ENCODE results near the gene PRPF4.

Gene PRPF4

DNA sequence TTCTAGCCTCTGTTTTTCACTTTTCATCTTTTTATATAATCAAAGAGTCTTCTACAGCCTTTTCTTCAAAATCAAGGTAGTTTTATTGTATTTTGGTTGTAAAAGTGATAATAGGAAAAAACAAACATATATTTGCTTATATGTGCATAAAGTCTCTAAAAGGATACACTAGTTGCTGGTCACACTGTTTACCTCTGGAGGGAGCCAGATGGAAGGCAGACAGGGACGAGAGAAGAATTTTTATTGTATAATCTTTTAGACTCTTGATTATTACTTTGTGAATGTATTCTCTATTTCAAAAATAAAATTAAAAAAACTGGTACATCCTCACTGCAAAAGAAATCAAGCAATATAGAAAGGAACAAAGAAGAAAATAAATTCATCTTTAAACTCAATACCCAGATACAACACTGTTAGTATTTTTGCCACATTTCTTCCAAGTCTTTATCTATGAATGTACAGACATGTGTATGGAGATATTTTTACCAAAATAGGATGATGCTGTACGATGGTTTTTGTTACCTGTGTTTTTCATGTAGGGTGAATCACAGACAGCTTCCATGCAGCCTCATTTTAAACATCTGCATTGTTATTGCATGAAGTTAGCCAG lies 33.9 kb downstream of the PRPF4 start:
- peak; percentile 27 for ATAC-seq (replicated peaks)
- no peak overlapping the region for H3K27ac Mint-ChIP-seq
- H3K9me3 Mint-ChIP-seq: no peaks in the 10 kb centered on the region
- H3K4me1 Mint-ChIP-seq (ENCODE audit: low read depth in 2 of 2): no peaks in the 10 kb centered on the region
- no peaks in the 10 kb centered on the region for H3K36me3 Mint-ChIP-seq (ENCODE audit: insufficient read depth)
- H3K27me3 Mint-ChIP-seq: peaks cover 0 to 8% of the 10 kb centered on the region in 2 donors
- peak in 2 of 3 experiments; percentile 6 to 22 for DNase-seq
- no peak overlapping the region for H3K4me3 Mint-ChIP-seq

DNA sequence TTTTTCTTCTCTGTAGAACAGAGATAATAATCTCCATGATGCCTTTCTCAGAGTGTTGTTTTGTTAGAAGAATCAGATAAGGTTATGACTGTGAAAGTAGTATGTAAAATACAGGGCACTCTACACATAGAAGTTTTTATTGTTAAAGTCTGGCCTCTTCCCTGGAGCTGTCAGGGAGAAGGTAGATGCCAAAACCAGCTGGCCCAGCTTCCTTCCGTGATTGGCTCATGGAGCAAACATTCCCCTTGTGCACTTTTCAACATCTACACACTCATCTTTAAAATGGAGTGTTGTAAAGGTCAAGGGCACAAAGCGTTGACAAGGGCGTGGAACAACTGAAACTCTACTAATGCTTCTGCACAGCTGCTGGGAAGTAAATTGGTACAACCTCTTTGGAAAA lies 35.1 kb downstream of the PRPF4 start:
- H3K4me3 Mint-ChIP-seq: no peak overlapping the region
- H3K36me3 Mint-ChIP-seq (ENCODE audit: insufficient read depth): no peaks in the 10 kb centered on the region
- H3K4me1 Mint-ChIP-seq (ENCODE audit: low read depth in 2 of 2): no peaks in the 10 kb centered on the region
- no peak for DNase-seq
- H3K9me3 Mint-ChIP-seq: no peaks in the 10 kb centered on the region
- no peak for ATAC-seq (replicated peaks)
- peak overlapping the region in 1 of 2 donors; percentile 32 for H3K27ac Mint-ChIP-seq
- H3K27me3 Mint-ChIP-seq: peaks cover 0 to 12% of the 10 kb centered on the region in 2 donors

DNA sequence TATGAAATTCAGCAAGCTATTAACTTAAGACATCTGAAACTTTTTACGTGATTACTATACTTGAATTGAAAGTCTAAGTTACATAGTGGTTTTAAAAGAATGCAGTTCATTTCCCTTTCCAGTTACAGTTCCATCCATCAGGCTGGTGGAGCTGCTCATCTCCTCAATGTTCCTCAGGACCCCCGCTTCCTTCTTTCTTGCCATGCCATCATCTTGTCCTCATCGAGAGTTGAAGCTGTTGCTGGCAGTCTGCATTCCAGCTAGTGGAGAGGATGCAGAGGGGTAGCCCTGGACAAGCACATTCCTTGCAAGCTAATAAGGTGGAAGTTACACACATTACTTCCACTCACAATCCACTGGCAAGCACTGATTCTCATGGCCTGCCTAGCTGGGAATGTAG lies 36.5 kb downstream of the PRPF4 start:
- no peak for ATAC-seq (replicated peaks)
- DNase-seq: no peak
- Mint-ChIP-seq H3K4me3 (no peak overlapping the region), H3K27ac (no peak overlapping the region), H3K9me3 (no peaks in the 10 kb centered on the region), H3K36me3 (ENCODE audit: insufficient read depth) (no peaks in the 10 kb centered on the region), H3K27me3 (peaks cover 7 to 25% of the 10 kb centered on the region in 2 donors), H3K4me1 (ENCODE audit: low read depth in 2 of 2) (no peaks in the 10 kb centered on the region)

DNA sequence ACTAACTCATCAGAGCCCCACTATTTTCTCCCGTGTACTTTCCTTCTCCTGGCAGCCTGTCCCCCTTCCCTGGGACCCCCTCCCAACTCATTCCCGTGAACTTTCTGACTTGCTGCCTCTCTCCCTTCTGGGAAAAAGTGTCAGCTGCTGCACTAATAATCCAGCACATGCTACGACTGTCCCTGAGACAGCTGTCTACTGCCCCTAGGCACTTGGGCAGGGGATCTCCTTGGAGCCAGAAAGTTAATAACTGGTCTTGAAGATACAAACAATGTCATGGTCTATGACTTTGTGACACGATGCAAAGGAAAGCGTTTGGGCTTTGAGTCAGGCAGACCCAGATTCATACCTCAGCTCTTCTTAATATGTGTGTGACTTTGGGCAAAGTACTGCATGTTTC lies 37.8 kb downstream of the PRPF4 start:
- H3K36me3 Mint-ChIP-seq (ENCODE audit: insufficient read depth): no peaks in the 10 kb centered on the region
- no peaks in the 10 kb centered on the region for H3K4me1 Mint-ChIP-seq (ENCODE audit: low read depth in 2 of 2)
- H3K27ac Mint-ChIP-seq: no peak overlapping the region
- ATAC-seq (replicated peaks) (no peak), DNase-seq (no peak)
- H3K9me3 Mint-ChIP-seq: no peaks in the 10 kb centered on the region
- no peak overlapping the region for H3K4me3 Mint-ChIP-seq
- H3K27me3 Mint-ChIP-seq: peaks cover 7 to 30% of the 10 kb centered on the region in 2 donors

DNA sequence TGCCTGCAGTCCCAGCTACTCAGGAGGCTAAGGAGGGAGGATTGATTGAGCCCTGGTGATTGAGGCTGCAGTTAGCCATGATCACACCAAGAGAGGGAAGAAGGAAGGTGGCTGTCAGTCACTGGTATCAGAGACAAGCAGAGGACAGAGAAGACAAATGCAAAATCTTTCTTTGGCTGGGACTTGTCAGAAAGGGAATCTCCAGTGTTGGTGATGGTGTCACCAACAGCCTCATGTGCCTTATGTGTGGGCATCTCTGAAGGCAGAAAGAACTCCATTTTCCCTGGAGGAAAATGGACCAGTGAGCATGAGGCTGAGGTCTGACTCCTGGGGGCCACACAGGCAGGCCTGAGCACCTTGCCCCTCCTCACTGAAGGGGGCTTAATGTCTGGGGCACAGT lies 39.8 kb downstream of the PRPF4 start:
- Mint-ChIP-seq H3K27me3 (peaks cover 7 to 38% of the 10 kb centered on the region in 2 donors), H3K4me3 (no peak overlapping the region), H3K27ac (peak overlapping the region in 1 of 2 donors; percentile 35), H3K9me3 (no peaks in the 10 kb centered on the region), H3K36me3 (ENCODE audit: insufficient read depth) (no peaks in the 10 kb centered on the region), H3K4me1 (ENCODE audit: low read depth in 2 of 2) (no peaks in the 10 kb centered on the region)
- ATAC-seq (replicated peaks): no peak
- no peak for DNase-seq

DNA sequence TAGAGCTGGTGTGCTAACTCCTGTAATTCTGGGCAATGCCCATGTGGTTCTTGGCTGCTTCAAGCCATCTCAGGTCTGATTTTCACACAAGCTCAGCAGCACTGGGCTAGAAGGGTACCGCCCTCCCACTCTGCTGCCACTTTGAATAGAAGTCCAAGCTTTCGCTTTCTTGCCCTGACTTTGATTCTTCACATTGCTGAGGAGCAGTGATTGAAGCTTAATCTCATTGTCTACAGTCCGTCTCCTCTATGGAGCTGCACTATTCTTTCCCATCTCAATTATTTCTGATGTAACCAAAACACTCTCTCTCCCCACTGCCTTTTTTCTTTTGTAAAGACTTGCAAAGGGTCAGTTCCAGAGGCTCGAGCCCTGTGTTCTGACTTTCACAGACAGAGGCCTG lies 40.6 kb downstream of the PRPF4 start:
- no peak overlapping the region for H3K4me3 Mint-ChIP-seq
- H3K36me3 Mint-ChIP-seq (ENCODE audit: insufficient read depth): no peaks in the 10 kb centered on the region
- ATAC-seq (replicated peaks): no peak
- no peaks in the 10 kb centered on the region for H3K9me3 Mint-ChIP-seq
- no peaks in the 10 kb centered on the region for H3K4me1 Mint-ChIP-seq (ENCODE audit: low read depth in 2 of 2)
- peaks cover 7 to 38% of the 10 kb centered on the region in 2 donors for H3K27me3 Mint-ChIP-seq
- no peak overlapping the region for H3K27ac Mint-ChIP-seq
- DNase-seq: no peak

DNA sequence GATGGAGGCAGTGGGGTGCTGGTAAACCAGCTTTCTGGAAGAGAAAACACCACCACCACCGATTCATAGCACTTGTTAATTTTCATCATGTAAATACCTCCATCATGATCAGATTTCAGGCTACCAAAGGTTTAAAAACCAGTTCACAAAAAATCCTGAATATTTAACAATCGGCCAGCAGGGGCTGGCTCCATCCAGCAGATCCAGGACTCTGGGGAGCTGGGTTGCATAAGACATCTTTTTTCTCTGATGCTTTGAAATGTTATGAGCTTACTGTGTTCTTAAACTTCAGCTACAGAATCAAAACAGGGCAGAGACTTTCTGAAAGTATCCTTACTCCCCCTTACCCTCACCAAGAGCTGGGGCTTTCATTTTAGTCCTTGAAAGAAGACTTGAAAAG lies 42.3 kb downstream of the PRPF4 start:
- Mint-ChIP-seq H3K4me3 (no peak overlapping the region), H3K4me1 (ENCODE audit: low read depth in 2 of 2) (no peaks in the 10 kb centered on the region), H3K27ac (no peak overlapping the region), H3K27me3 (peaks cover 7 to 38% of the 10 kb centered on the region in 2 donors), H3K9me3 (no peaks in the 10 kb centered on the region), H3K36me3 (ENCODE audit: insufficient read depth) (no peaks in the 10 kb centered on the region)
- ATAC-seq (replicated peaks) (no peak), DNase-seq (no peak)

DNA sequence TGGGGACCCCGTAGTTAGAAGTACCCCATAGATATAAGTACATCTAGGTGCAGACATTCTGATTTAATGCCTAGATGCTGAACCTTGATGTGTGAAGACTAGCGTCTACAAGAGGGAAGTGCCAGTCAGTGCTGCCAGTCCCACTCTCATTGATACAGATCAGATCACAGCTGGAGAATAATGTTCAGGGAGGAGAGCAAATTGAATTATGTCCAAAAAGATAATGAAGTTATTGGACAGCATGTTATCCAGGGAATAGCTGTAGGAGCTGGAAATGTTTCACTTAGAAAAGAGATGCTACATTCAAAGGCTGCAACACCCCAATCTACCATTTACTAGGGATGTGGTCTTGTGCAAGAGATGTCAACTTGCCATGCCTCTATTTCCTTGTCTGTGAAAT lies 43.6 kb downstream of the PRPF4 start:
- ATAC-seq (replicated peaks) (no peak), DNase-seq (no peak)
- H3K4me1 Mint-ChIP-seq (ENCODE audit: low read depth in 2 of 2): no peaks in the 10 kb centered on the region
- H3K36me3 Mint-ChIP-seq (ENCODE audit: insufficient read depth): no peaks in the 10 kb centered on the region
- no peak overlapping the region for H3K4me3 Mint-ChIP-seq
- no peaks in the 10 kb centered on the region for H3K9me3 Mint-ChIP-seq
- no peak overlapping the region for H3K27ac Mint-ChIP-seq
- peaks cover 7 to 38% of the 10 kb centered on the region in 2 donors for H3K27me3 Mint-ChIP-seq

DNA sequence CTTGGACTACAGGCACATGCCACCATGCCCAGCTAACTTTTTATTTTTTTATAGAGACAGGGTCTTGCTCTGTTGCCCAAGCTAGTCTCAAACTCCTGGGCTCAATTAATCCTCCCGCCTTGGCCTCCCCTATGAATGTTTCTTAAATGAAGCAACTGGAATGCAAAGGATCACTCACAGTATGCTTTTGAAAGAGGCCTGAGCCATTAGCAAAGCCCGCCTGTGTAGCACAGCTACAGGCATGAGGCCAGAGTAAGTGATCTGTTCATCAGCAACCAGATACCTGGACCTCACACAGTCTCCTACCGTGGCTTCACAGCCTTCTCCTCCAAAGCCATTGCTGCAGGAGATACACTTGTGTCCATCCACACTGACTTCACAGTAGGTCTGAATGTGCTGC lies 44.6 kb downstream of the PRPF4 start:
- H3K27ac Mint-ChIP-seq: peak overlapping the region in 1 of 2 donors; percentile 74
- H3K4me3 Mint-ChIP-seq: no peak overlapping the region
- H3K36me3 Mint-ChIP-seq (ENCODE audit: insufficient read depth): no peaks in the 10 kb centered on the region
- H3K9me3 Mint-ChIP-seq: no peaks in the 10 kb centered on the region
- no peak for ATAC-seq (replicated peaks)
- peaks cover 7 to 38% of the 10 kb centered on the region in 2 donors for H3K27me3 Mint-ChIP-seq
- no peak for DNase-seq
- H3K4me1 Mint-ChIP-seq (ENCODE audit: low read depth in 2 of 2): no peaks in the 10 kb centered on the region

DNA sequence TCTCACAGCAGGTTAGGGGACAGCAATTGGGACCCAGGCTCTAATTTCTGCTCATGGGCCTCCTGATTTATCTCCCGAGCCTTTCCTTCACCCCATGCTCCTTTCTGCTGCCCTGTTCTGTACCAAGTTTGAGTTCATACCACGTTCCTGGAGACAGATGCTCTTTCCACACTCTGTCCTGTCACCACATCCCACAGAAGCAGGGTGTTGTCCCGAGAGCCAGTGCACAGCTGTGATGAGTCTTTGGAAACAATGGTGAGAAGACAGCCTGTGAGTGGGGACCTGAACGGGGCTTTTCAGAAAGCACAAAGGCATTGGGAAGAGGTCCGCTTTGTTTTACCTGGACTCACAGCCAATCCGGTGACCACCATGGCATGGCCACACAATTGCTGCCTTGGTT lies 47.2 kb downstream of the PRPF4 start:
- H3K4me1 Mint-ChIP-seq (ENCODE audit: low read depth in 2 of 2): no peaks in the 10 kb centered on the region
- H3K36me3 Mint-ChIP-seq (ENCODE audit: insufficient read depth): no peaks in the 10 kb centered on the region
- no peak overlapping the region for H3K27ac Mint-ChIP-seq
- no peak overlapping the region for H3K4me3 Mint-ChIP-seq
- peaks cover 0 to 14% of the 10 kb centered on the region in 2 donors for H3K27me3 Mint-ChIP-seq
- ATAC-seq (replicated peaks) (no peak), DNase-seq (no peak)
- H3K9me3 Mint-ChIP-seq: no peaks in the 10 kb centered on the region

DNA sequence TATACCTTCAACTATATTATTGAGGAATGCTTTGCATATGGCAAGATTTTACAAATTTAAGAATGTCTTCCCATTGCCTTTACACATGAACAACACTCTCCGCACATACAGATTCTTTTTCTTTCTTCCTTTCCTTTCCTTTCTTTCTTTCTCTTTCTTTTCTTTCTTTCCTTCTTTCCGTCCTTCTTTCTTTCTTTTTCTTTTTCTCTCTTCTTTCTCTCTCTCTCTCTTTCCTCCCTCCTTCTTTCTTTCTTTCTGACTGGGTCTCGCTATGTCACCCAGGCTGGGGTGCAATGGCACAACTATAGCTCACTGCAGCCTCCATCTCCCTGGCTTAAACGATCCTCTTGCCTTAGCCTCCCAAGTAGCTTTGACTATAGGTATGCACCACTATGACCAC lies 50.8 kb downstream of the PRPF4 start:
- Mint-ChIP-seq H3K27me3 (no peaks in the 10 kb centered on the region), H3K4me1 (ENCODE audit: low read depth in 2 of 2) (no peaks in the 10 kb centered on the region), H3K9me3 (no peaks in the 10 kb centered on the region), H3K36me3 (ENCODE audit: insufficient read depth) (no peaks in the 10 kb centered on the region), H3K4me3 (no peak overlapping the region), H3K27ac (no peak overlapping the region)
- ATAC-seq (replicated peaks) (no peak), DNase-seq (no peak)

DNA sequence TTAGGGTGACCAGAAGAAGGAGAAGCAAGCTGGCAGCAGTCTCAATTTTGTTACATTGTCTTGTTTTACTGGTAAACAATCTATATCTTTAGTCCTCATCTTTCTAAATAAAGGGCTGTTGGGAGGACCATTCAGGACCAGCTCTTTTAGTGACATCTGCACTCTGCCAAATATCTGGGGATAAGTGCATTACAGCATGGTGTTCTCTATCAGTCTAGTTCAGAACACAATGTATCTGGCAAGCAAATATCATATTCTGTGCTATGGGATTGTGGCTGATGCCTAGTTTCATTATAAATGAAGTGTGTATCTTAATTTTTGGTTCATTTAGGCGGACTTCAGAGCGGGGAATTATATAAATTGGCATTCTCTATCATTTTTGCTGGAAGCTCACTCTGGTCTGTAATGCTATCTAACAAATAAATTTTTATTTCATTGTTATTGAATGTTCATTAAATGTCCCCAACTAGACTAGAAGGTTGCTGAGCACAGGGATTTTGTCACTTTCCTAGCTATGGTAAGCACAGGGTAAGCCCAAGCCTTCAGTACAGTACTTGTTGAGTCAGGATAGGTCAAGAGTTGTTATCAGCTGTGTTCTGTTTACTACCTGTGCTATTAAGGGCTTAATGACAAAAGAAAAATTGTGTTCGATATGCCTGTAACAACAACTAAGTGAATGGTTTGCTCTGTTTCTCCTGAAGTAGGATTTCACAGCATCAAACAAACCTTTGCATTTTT lies 52.8 kb downstream of the PRPF4 start:
- no peak for ATAC-seq (replicated peaks)
- H3K36me3 Mint-ChIP-seq (ENCODE audit: insufficient read depth): no peaks in the 10 kb centered on the region
- H3K27me3 Mint-ChIP-seq: no peaks in the 10 kb centered on the region
- no peak for DNase-seq
- H3K9me3 Mint-ChIP-seq: no peaks in the 10 kb centered on the region
- H3K4me3 Mint-ChIP-seq: no peak overlapping the region
- no peak overlapping the region for H3K27ac Mint-ChIP-seq
- no peaks in the 10 kb centered on the region for H3K4me1 Mint-ChIP-seq (ENCODE audit: low read depth in 2 of 2)

DNA sequence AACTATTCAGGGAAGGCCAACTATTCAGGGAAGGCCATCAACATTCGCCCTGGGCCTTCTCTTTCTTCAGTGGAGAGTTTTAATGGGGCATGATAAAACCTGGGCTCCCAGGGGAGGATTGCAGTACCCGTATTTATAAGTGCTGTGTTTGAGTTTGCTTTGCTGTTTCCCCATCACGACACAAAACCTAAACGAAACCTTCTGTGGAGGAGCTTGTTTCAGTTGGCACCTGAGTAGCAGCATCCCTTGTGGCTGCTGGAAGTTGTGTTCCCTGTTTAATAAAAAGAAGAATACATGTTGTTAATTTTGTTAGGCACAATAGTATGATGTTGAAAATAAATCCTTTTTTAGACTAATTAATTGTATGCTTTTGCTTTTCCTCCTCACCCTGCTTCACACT lies 56.3 kb downstream of the PRPF4 start:
- no peaks in the 10 kb centered on the region for H3K27me3 Mint-ChIP-seq
- H3K9me3 Mint-ChIP-seq: no peaks in the 10 kb centered on the region

DNA sequence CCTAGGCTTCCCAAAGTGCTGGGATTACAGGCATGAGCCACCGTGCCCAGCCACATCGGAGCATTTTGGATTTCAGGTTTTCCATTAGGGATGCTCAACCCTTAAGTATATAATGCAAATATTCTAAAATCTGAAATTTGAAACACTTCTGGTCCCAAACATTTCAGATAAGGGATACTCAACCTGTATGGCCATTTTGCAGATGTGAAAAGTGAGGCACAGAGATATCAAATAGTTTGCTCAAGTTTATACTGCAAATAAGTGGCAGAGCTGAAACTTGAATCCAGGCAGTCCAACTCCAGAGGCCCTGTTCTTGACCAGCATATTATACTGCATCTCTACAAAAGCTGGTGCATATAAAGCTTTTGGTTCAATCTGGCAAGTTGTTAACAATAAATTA lies 62.3 kb downstream of the PRPF4 start:
- H3K27me3 Mint-ChIP-seq: peaks cover 6 to 12% of the 10 kb centered on the region in 2 donors
- H3K27ac Mint-ChIP-seq: no peak overlapping the region
- H3K9me3 Mint-ChIP-seq: no peaks in the 10 kb centered on the region
- ATAC-seq (replicated peaks) (no peak), DNase-seq (no peak)
- H3K4me1 Mint-ChIP-seq (ENCODE audit: low read depth in 2 of 2): peaks cover 9 to 14% of the 10 kb centered on the region in 2 donors
- H3K4me3 Mint-ChIP-seq: no peak overlapping the region
- H3K36me3 Mint-ChIP-seq (ENCODE audit: insufficient read depth): no peaks in the 10 kb centered on the region

More for the DNA sequence above, 56.3 kb downstream of the PRPF4 start:
- ATAC-seq (replicated peaks) (no peak), DNase-seq (no peak)
- no peaks in the 10 kb centered on the region for H3K4me1 Mint-ChIP-seq (ENCODE audit: low read depth in 2 of 2)
- H3K36me3 Mint-ChIP-seq (ENCODE audit: insufficient read depth): no peaks in the 10 kb centered on the region
- no peak overlapping the region for H3K27ac Mint-ChIP-seq
- H3K4me3 Mint-ChIP-seq: no peak overlapping the region

Data from effector memory CD8-positive, alpha-beta T cell (primary cell).